HL-60 (cell line): Measurements from ENCODE around the gene GH1.

ENCODE experiments used
- CTCF ChIP-seq: IDR thresholded peaks from one replicate; pipeline ENCODE4 v1.5.1; 2011; ENCODE audit warnings: low read length, control low read depth, inconsistent platforms; ENCODE audit not compliant: insufficient read depth
- GABPA ChIP-seq: IDR thresholded peaks from 2 replicates; pipeline ENCODE4 v1.6.1; 2012; ENCODE audit warnings: low read depth
- POLR2AphosphoS5 ChIP-seq: IDR thresholded peaks from 2 replicates; pipeline ENCODE4 v1.6.1; 2012; ENCODE audit warnings: low read depth
- REST ChIP-seq: IDR thresholded peaks from 2 replicates; pipeline ENCODE4 v1.6.1; 2012; ENCODE audit warnings: low read depth; ENCODE audit not compliant: insufficient replicate concordance
- SPI1 ChIP-seq: IDR thresholded peaks from 2 replicates; pipeline ENCODE4 v1.6.1; 2012; ENCODE audit warnings: low read depth, mild to moderate bottlenecking, borderline replicate concordance

- TF ChIP-seq CTCF = no peak
- TF ChIP-seq POLR2AphosphoS5 = no peak
- no peak for TF ChIP-seq GABPA
- no peak for TF ChIP-seq REST
- TF ChIP-seq SPI1 = no peak
Observed at GRCh38 chr17:63960006-63960405, 41.4 kb upstream of the GH1 start.
